Gastroesophageal sphincter (tissue), 4 donors: Measurements from ENCODE around the gene SUPT4H1. TPM values are rescaled to one million over a fixed set of nuclear protein-coding genes. Genes with fewer than 3 reads are reported as not detected.

Experiments
- ATAC-seq: fragments of 150-250 bp; one replicate; pipeline ENCODE4 v1.9.1; 2016; ENCODE audit warnings: mild to moderate bottlenecking, moderate library complexity
- H3K27ac ChIP-seq, 4 donors: fragments of 200-600 bp; sonication (generic) in 3 of 4; 1 replicate in 3 of 4; 2 replicates in 1 of 4; pipeline ENCODE4 v1.5.1; 2016 to 2019
- H3K27me3 ChIP-seq: fragments of 200-600 bp; sonication (generic); one replicate; pipeline ENCODE4 v1.5.1; 2019
- H3K36me3 ChIP-seq, 2 donors: fragments of 200-600 bp; sonication (generic); one replicate each; pipeline ENCODE4 v1.5.1; 2019; ENCODE audit warnings: control low read depth in 1 of 2
- H3K4me1 ChIP-seq, 3 donors: fragments of 200-600 bp; sonication (generic); 1 replicate in 2 of 3; 2 replicates in 1 of 3; pipeline ENCODE4 v1.5.1; 2016 to 2019; ENCODE audit warnings: control low read depth in 2 of 3
- H3K4me3 ChIP-seq, 2 donors: fragments of 200-600 bp; sonication (generic); one replicate each; pipeline ENCODE4 v1.5.1; 2019; ENCODE audit warnings: mild to moderate bottlenecking in 1 of 2, moderate library complexity in 1 of 2
- H3K9me3 ChIP-seq, 3 donors: fragments of 200-600 bp; sonication (generic); one replicate each; pipeline ENCODE4 v1.5.1; 2017 to 2019; ENCODE audit warnings: control low read depth in 2 of 3
- CTCF ChIP-seq, 4 experiments: fragments of 200-600 bp in 2 of 4; fragments of 450-650 bp in 2 of 4; sonication (generic) in 1 of 4; IDR thresholded peaks; one replicate each; pipeline ENCODE4 v1.5.1; 2017 to 2019; ENCODE audit warnings: antibody characterized with exemption in 4 of 4, mild to moderate bottlenecking in 2 of 4, moderate library complexity in 2 of 4
- EP300 ChIP-seq: sonication (generic); formaldehyde crosslinking; IDR thresholded peaks from one replicate; pipeline ENCODE4 v1.6.1; 2017; ENCODE audit warnings: antibody characterized with exemption, mild to moderate bottlenecking
- POLR2A ChIP-seq, 2 donors: fragments of 450-650 bp; IDR thresholded peaks; one replicate each; pipeline ENCODE4 v1.6.1; 2017; ENCODE audit warnings: antibody characterized with exemption in 2 of 2, mild to moderate bottlenecking in 2 of 2, moderate library complexity in 1 of 2
- POLR2AphosphoS5 ChIP-seq: sonication (generic); formaldehyde crosslinking; IDR thresholded peaks from one replicate; pipeline ENCODE4 v1.6.1; 2017; ENCODE audit warnings: antibody characterized with exemption
- WGBS, 2 donors: methylation state at CpG; one replicate each; pipeline ENCODE4 v1.1.5; 2018; ENCODE audit warnings: low coverage in 1 of 2; 5-methylcytosine and 5-hydroxymethylcytosine counted together
- total RNA-seq, 4 donors: library from RNA; depleted of rRNA; stranded (reverse); fragments of >200 nt; gene quantifications; one replicate each; pipeline ENCODE4 v1.1.0, GENCODE V29; 2016

Gene SUPT4H1
- 10 to 100 TPM; 40.1 to 55.4 (median 45.1) TPM for total RNA-seq

- peak within 1 kb of the TSS; percentile 82 to 89 for H3K4me3 ChIP-seq
- peak; percentile 98 for ATAC-seq
- H3K27me3 ChIP-seq, result no peaks in the 10 kb centered on the region
- no peaks in the 10 kb centered on the region for H3K9me3 ChIP-seq
- 0% methylated on average over 12 to 13 of the region's 60 CpGs for WGBS, 2 donors
- peaks cover 0 to 41% of the 10 kb centered on the region in 2 donors for H3K36me3 ChIP-seq
- peak within 1 kb of the TSS; percentile 77 to 96 (median 96) for H3K27ac ChIP-seq
- peak; percentile 91 to 97 for TF ChIP-seq POLR2A (IDR thresholded peaks at IDR 0.05)
- TF ChIP-seq POLR2AphosphoS5, result peak; percentile 88
- peak in 2 of 4 experiments; percentile 50 to 53 for TF ChIP-seq CTCF (IDR thresholded peaks at IDR 0.05)
- TF ChIP-seq EP300, result no peak
- peaks cover 0 to 38% (median 12%) of the 10 kb centered on the region in 3 donors for H3K4me1 ChIP-seq
Observed at GRCh38 chr17:58351831-58352595, at the start of gene SUPT4H1. TSS of gene SUPT4H1 (minus strand) at chr17:58352201. CDS start at chr17:58352135, 66 bp downstream.

- TF ChIP-seq EP300 (no peak), CTCF (IDR thresholded peaks at IDR 0.05) (no peak), POLR2A (IDR thresholded peaks at IDR 0.05) (no peak), POLR2AphosphoS5 (no peak)
- H3K36me3 ChIP-seq, result no peaks in the 10 kb centered on the region
- no peak for ATAC-seq
- no peaks in the 10 kb centered on the region for H3K4me1 ChIP-seq
- H3K9me3 ChIP-seq, result no peaks in the 10 kb centered on the region
- H3K4me3 ChIP-seq, result no peak overlapping the region
- H3K27ac ChIP-seq, result no peak overlapping the region
- 75 to 93% methylated on average over 2 of the region's 2 CpGs for WGBS, 2 donors
- no peaks in the 10 kb centered on the region for H3K27me3 ChIP-seq
Observed at GRCh38 chr17:58401287-58401686, 49.3 kb upstream of the SUPT4H1 start.

GRCh38 chr17:58400826-58401225 lies 48.8 kb upstream of the SUPT4H1 start:
- Histone ChIP-seq H3K36me3 (no peaks in the 10 kb centered on the region), H3K9me3 (no peaks in the 10 kb centered on the region), H3K4me3 (no peak overlapping the region), H3K27me3 (no peaks in the 10 kb centered on the region), H3K4me1 (no peaks in the 10 kb centered on the region), H3K27ac (no peak overlapping the region)
- TF ChIP-seq EP300 (no peak), CTCF (IDR thresholded peaks at IDR 0.05) (no peak), POLR2AphosphoS5 (no peak), POLR2A (IDR thresholded peaks at IDR 0.05) (no peak)
- no peak for ATAC-seq

GRCh38 chr17:58399974-58400373 lies 48.0 kb upstream of the SUPT4H1 start:
- Histone ChIP-seq H3K27ac (no peak overlapping the region), H3K4me1 (no peaks in the 10 kb centered on the region), H3K27me3 (peaks cover under 1% of the 10 kb centered on the region), H3K4me3 (no peak overlapping the region), H3K36me3 (no peaks in the 10 kb centered on the region), H3K9me3 (no peaks in the 10 kb centered on the region)
- no peak for ATAC-seq
- 50 to 83% methylated on average over 3 of the region's 3 CpGs for WGBS, 2 donors
- TF ChIP-seq CTCF (IDR thresholded peaks at IDR 0.05) (no peak), EP300 (no peak), POLR2AphosphoS5 (no peak), POLR2A (IDR thresholded peaks at IDR 0.05) (no peak)
